ENCODE measurements around the gene TNRC6B. TPM values are rescaled to one million over a fixed set of nuclear protein-coding genes. Genes with fewer than 3 reads are reported as not detected.

TNRC6B gene
- total and polyA plus RNA-seq, 4 experiments from 2014 or later, result 27.3 to 155 (median 123) TPM

GRCh38 chr22:40251106-40251505, 73.4 kb downstream of the TNRC6B start:
- ChIA-PET POLR2A (ENCODE audit: partially characterized antibody) (interaction anchor here (1.1 to 2.2 kb wide), 6 partner anchors 10 to 207 kb away, joined by 3 to 9 read pairs (median 4); partner anchors contain the start of genes ADSL and TNRC6B), CTCF (ENCODE audit: partially characterized antibody) (interaction anchor here (0.7 to 1.2 kb wide), 2 partner anchors 41 to 97 kb away, joined by 4 to 5 read pairs; no protein-coding TSS in a partner anchor)
- no peak for DNase-seq
- Histone ChIP-seq H3K9me3 (ENCODE audit: control insufficient read depth in 1 of 2, low read length in 2 of 2) (no peaks in the 10 kb centered on the region), H3K36me3 (ENCODE audit: insufficient read depth, low read length) (peaks cover 6% of the 10 kb centered on the region), H3K27ac (ENCODE audit: low read depth, low read length) (no peak overlapping the region), H3K4me3 (ENCODE audit: low read length in 2 of 2) (no peak overlapping the region), H3K27me3 (ENCODE audit: insufficient read depth, low read length) (no peaks in the 10 kb centered on the region), H3K4me1 (ENCODE audit: insufficient read depth, low read length) (peaks cover 83% of the 10 kb centered on the region)
- H3K27me3 Mint-ChIP-seq, result no peaks in the 10 kb centered on the region
- H3K27ac Mint-ChIP-seq, result peak overlapping the region in 4 of 7 donors; percentile 20 to 81 (median 62)
- H3K4me3 Mint-ChIP-seq, result no peak overlapping the region
- H3K4me1 Mint-ChIP-seq, result peaks cover 62 to 91% (median 77%) of the 10 kb centered on the region in 4 donors
- intact Hi-C loops (cut with micrococcal nuclease), result no loop called here
- H3K9me3 Mint-ChIP-seq, result no peaks in the 10 kb centered on the region
- H3K36me3 Mint-ChIP-seq, result peaks cover 38 to 46% of the 10 kb centered on the region in 2 donors

GRCh38 chr22:40252146-40252545, 74.4 kb downstream of the TNRC6B start:
- H3K4me1 ChIP-seq (ENCODE audit: insufficient read depth, low read length), result peaks cover 83% of the 10 kb centered on the region
- CTCF ChIA-PET (ENCODE audit: partially characterized antibody), result interaction anchor here (1.1 kb wide), 1 partner anchor 57 kb away, joined by 3 read pairs; no protein-coding TSS in a partner anchor
- H3K27ac ChIP-seq (ENCODE audit: low read depth, low read length), result no peak overlapping the region
- no peak for DNase-seq
- intact Hi-C loops (cut with micrococcal nuclease), result no loop called here
- Mint-ChIP-seq H3K9me3 (no peaks in the 10 kb centered on the region), H3K4me1 (peaks cover 65 to 91% (median 78%) of the 10 kb centered on the region in 4 donors), H3K27ac (peak overlapping the region in 6 of 7 donors; percentile 5 to 88 (median 59)), H3K27me3 (no peaks in the 10 kb centered on the region), H3K4me3 (peak overlapping the region in 1 of 8 donors; percentile 14), H3K36me3 (peaks cover 38 to 47% of the 10 kb centered on the region in 2 donors)
- H3K27me3 ChIP-seq (ENCODE audit: insufficient read depth, low read length), result no peaks in the 10 kb centered on the region
- peaks cover 1% of the 10 kb centered on the region for H3K36me3 ChIP-seq (ENCODE audit: insufficient read depth, low read length)
- POLR2A ChIA-PET (ENCODE audit: partially characterized antibody), result interaction anchor here (1.1 to 2.2 kb wide), 4 partner anchors 11 to 94 kb away, joined by 4 to 9 read pairs (median 5); partner anchors contain the start of genes ADSL and TNRC6B
- H3K4me3 ChIP-seq (ENCODE audit: low read length in 2 of 2), result no peak overlapping the region
- no peaks in the 10 kb centered on the region for H3K9me3 ChIP-seq (ENCODE audit: control insufficient read depth in 1 of 2, low read length in 2 of 2)

- Histone ChIP-seq H3K4me3 (ENCODE audit: low read length in 2 of 2) (no peak overlapping the region), H3K9me3 (ENCODE audit: control insufficient read depth in 1 of 2, low read length in 2 of 2) (no peaks in the 10 kb centered on the region), H3K27ac (ENCODE audit: low read depth, low read length) (no peak overlapping the region), H3K27me3 (ENCODE audit: insufficient read depth, low read length) (no peaks in the 10 kb centered on the region), H3K36me3 (ENCODE audit: insufficient read depth, low read length) (peaks cover 6% of the 10 kb centered on the region), H3K4me1 (ENCODE audit: insufficient read depth, low read length) (peaks cover 79% of the 10 kb centered on the region)
- no peaks in the 10 kb centered on the region for H3K27me3 Mint-ChIP-seq
- peak overlapping the region in 5 of 8 donors; percentile 1 to 66 (median 35) for H3K4me3 Mint-ChIP-seq
- H3K27ac Mint-ChIP-seq, result peak overlapping the region; percentile 65 to 92 (median 86)
- no peak for DNase-seq
- ChIA-PET POLR2A (ENCODE audit: partially characterized antibody) (interaction anchor here (1.3 to 3.1 kb wide), 3 partner anchors 8 to 68 kb away, joined by 5 to 15 read pairs (median 5); no protein-coding TSS in a partner anchor), CTCF (ENCODE audit: partially characterized antibody) (interaction anchor here (1.3 kb wide), 1 partner anchor 17 kb away, joined by 3 read pairs; no protein-coding TSS in a partner anchor)
- peaks cover 44 to 54% of the 10 kb centered on the region in 2 donors for H3K36me3 Mint-ChIP-seq
- peaks cover 57 to 78% (median 73%) of the 10 kb centered on the region in 4 donors for H3K4me1 Mint-ChIP-seq
- no peaks in the 10 kb centered on the region for H3K9me3 Mint-ChIP-seq
- intact Hi-C loops (cut with micrococcal nuclease), result loop anchor here (5.0 kb wide), 1 partner anchor 39 kb away; no protein-coding TSS in a partner anchor
Measured at GRCh38 chr22:40256516-40256915, 78.8 kb downstream of the TNRC6B start.

GRCh38 chr22:40258017-40258416, 80.3 kb downstream of the TNRC6B start:
- peak in 2 of 5 donors; percentile 13 to 36 for DNase-seq
- Mint-ChIP-seq H3K4me1 (peaks cover 52 to 81% (median 69%) of the 10 kb centered on the region in 4 donors), H3K9me3 (no peaks in the 10 kb centered on the region), H3K27me3 (no peaks in the 10 kb centered on the region), H3K36me3 (peaks cover 44 to 50% of the 10 kb centered on the region in 2 donors), H3K4me3 (peak overlapping the region; percentile 23 to 79 (median 68)), H3K27ac (peak overlapping the region; percentile 65 to 94 (median 81))
- POLR2A ChIA-PET (ENCODE audit: partially characterized antibody), result interaction anchor here (0.7 to 3.1 kb wide), 10 partner anchors 9 to 214 kb away, joined by 3 to 15 read pairs (median 5); no protein-coding TSS in a partner anchor
- no peak overlapping the region for H3K4me3 ChIP-seq (ENCODE audit: low read length in 2 of 2)
- H3K36me3 ChIP-seq (ENCODE audit: insufficient read depth, low read length), result peaks cover 11% of the 10 kb centered on the region
- peak overlapping the region; percentile 43 for H3K27ac ChIP-seq (ENCODE audit: low read depth, low read length)
- H3K9me3 ChIP-seq (ENCODE audit: control insufficient read depth in 1 of 2, low read length in 2 of 2), result no peaks in the 10 kb centered on the region
- H3K27me3 ChIP-seq (ENCODE audit: insufficient read depth, low read length), result no peaks in the 10 kb centered on the region
- CTCF ChIA-PET (ENCODE audit: partially characterized antibody), result interaction anchor here (0.7 to 1.4 kb wide), 5 partner anchors 9 to 91 kb away, joined by 3 to 5 read pairs (median 3); no protein-coding TSS in a partner anchor
- peaks cover 84% of the 10 kb centered on the region for H3K4me1 ChIP-seq (ENCODE audit: insufficient read depth, low read length)
- intact Hi-C loops (cut with micrococcal nuclease), result loop anchor here (5.0 kb wide), 1 partner anchor 41 kb away; no protein-coding TSS in a partner anchor

GRCh38 chr22:40258501-40258915, 80.8 kb downstream of the TNRC6B start:
- Mint-ChIP-seq H3K27ac (peak overlapping the region; percentile 65 to 94 (median 81)), H3K27me3 (no peaks in the 10 kb centered on the region), H3K4me1 (peaks cover 54 to 83% (median 71%) of the 10 kb centered on the region in 4 donors), H3K9me3 (no peaks in the 10 kb centered on the region), H3K4me3 (peak overlapping the region; percentile 23 to 79 (median 68)), H3K36me3 (peaks cover 43 to 52% of the 10 kb centered on the region in 2 donors)
- intact Hi-C loops (cut with micrococcal nuclease), result loop anchor here (5.0 kb wide), 1 partner anchor 41 kb away; no protein-coding TSS in a partner anchor
- H3K4me3 ChIP-seq (ENCODE audit: low read length in 2 of 2), result no peak overlapping the region
- H3K9me3 ChIP-seq (ENCODE audit: control insufficient read depth in 1 of 2, low read length in 2 of 2), result no peaks in the 10 kb centered on the region
- ChIA-PET CTCF (ENCODE audit: partially characterized antibody) (interaction anchor here (0.9 to 1.4 kb wide), 3 partner anchors 10 to 90 kb away, joined by 3 read pairs; no protein-coding TSS in a partner anchor), POLR2A (ENCODE audit: partially characterized antibody) (interaction anchor here (0.7 to 3.1 kb wide), 10 partner anchors 10 to 214 kb away, joined by 3 to 15 read pairs (median 5); no protein-coding TSS in a partner anchor)
- H3K36me3 ChIP-seq (ENCODE audit: insufficient read depth, low read length), result peaks cover 12% of the 10 kb centered on the region
- H3K27ac ChIP-seq (ENCODE audit: low read depth, low read length), result peak overlapping the region; percentile 43
- H3K27me3 ChIP-seq (ENCODE audit: insufficient read depth, low read length), result no peaks in the 10 kb centered on the region
- DNase-seq, result peak in 3 of 5 donors; percentile 32 to 58 (median 44)
- peaks cover 88% of the 10 kb centered on the region for H3K4me1 ChIP-seq (ENCODE audit: insufficient read depth, low read length)

- Histone ChIP-seq H3K4me3 (ENCODE audit: low read length in 2 of 2) (no peak overlapping the region), H3K9me3 (ENCODE audit: control insufficient read depth in 1 of 2, low read length in 2 of 2) (no peaks in the 10 kb centered on the region), H3K4me1 (ENCODE audit: insufficient read depth, low read length) (peaks cover 89% of the 10 kb centered on the region), H3K27me3 (ENCODE audit: insufficient read depth, low read length) (no peaks in the 10 kb centered on the region), H3K27ac (ENCODE audit: low read depth, low read length) (no peak overlapping the region), H3K36me3 (ENCODE audit: insufficient read depth, low read length) (peaks cover 43% of the 10 kb centered on the region)
- Mint-ChIP-seq H3K9me3 (peaks cover 0 to 2% (median 0%) of the 10 kb centered on the region in 8 donors), H3K27me3 (no peaks in the 10 kb centered on the region), H3K27ac (peak overlapping the region in 3 of 7 donors; percentile 4 to 49 (median 40)), H3K4me1 (peaks cover 60 to 84% (median 72%) of the 10 kb centered on the region in 4 donors), H3K4me3 (no peak overlapping the region), H3K36me3 (peaks cover 60 to 61% of the 10 kb centered on the region in 2 donors)
- CTCF ChIA-PET (ENCODE audit: partially characterized antibody), result no interaction called here
- no peak for DNase-seq
- intact Hi-C loops (cut with micrococcal nuclease), result no loop called here
- POLR2A ChIA-PET (ENCODE audit: partially characterized antibody), result no interaction called here
Measured at GRCh38 chr22:40261783-40262182, 84.1 kb downstream of the TNRC6B start.

- Histone ChIP-seq H3K36me3 (ENCODE audit: insufficient read depth, low read length) (peaks cover 46% of the 10 kb centered on the region), H3K9me3 (ENCODE audit: control insufficient read depth in 1 of 2, low read length in 2 of 2) (no peaks in the 10 kb centered on the region), H3K27me3 (ENCODE audit: insufficient read depth, low read length) (no peaks in the 10 kb centered on the region), H3K4me1 (ENCODE audit: insufficient read depth, low read length) (peaks cover 84% of the 10 kb centered on the region), H3K4me3 (ENCODE audit: low read length in 2 of 2) (no peak overlapping the region), H3K27ac (ENCODE audit: low read depth, low read length) (no peak overlapping the region)
- ChIA-PET POLR2A (ENCODE audit: partially characterized antibody) (interaction anchor here (0.7 to 1.5 kb wide), 6 partner anchors 14 to 219 kb away, joined by 3 to 8 read pairs (median 4); partner anchors contain the start of gene ADSL), CTCF (ENCODE audit: partially characterized antibody) (interaction anchor here (1.3 to 1.5 kb wide), 3 partner anchors 14 to 85 kb away, joined by 3 to 7 read pairs (median 4); no protein-coding TSS in a partner anchor)
- Mint-ChIP-seq H3K4me3 (peak overlapping the region in 6 of 8 donors; percentile 32 to 71 (median 57)), H3K36me3 (peaks cover 64 to 67% of the 10 kb centered on the region in 2 donors), H3K4me1 (peaks cover 52 to 78% (median 65%) of the 10 kb centered on the region in 4 donors), H3K9me3 (peaks cover 0 to 2% (median 0%) of the 10 kb centered on the region in 8 donors), H3K27ac (peak overlapping the region; percentile 3 to 83 (median 70)), H3K27me3 (no peaks in the 10 kb centered on the region)
- intact Hi-C loops (cut with micrococcal nuclease), result no loop called here
- DNase-seq, result peak in 2 of 5 donors; percentile 19 to 57
Measured at GRCh38 chr22:40263191-40263590, 85.5 kb downstream of the TNRC6B start.

All from CD4-positive, alpha-beta memory T cell (primary cell).